GM18861 (cell line): Measurements from ENCODE around the gene GPATCH4.
"Not testable (repeated sequence)": the region's sequence is repeated elsewhere in the genome, so short reads cannot be mapped to it uniquely, and the experiment has no call there.

Experiments used
- ATAC-seq: cut with Tn5 transposase; IDR thresholded peaks from one replicate; pipeline ENCODE4 v1.9.1; 2021; ENCODE audit not compliant: unreplicated experiment

The GPATCH4 gene

DNA sequence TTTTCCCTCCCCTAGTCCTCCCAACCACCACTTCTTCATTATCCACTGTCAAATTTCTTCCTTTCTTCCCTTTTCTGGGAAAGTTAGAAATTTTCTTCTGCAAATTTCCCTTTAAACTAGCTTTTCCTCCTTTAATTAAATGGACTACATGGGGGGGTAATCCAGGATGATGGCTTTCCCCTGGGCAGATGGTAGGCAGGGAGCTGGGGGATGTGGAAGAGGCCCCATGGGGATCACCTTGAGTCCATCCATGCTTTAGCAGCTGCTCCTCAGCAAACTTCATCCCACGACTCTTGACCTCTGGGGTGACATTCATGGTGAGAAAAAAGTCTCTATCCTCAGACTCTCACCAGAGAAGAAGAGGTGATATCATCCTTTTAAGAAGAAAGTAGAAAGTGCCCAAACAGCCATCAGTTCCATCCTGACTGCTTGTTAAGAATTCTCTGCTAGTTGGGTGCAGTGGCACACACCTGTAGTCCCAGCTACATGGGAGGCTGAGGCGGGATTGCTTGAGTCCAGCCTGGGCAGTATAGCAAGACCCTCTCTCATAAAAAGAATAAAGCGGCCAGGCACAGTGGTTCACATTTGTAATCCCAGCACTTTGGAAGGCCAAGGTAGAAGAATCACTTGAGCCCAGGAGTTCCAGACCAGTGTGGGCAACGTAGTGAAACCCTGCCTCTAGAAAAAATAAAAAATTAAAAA is 2.4 kb downstream of the GPATCH4 start:
- no peak for ATAC-seq

DNA sequence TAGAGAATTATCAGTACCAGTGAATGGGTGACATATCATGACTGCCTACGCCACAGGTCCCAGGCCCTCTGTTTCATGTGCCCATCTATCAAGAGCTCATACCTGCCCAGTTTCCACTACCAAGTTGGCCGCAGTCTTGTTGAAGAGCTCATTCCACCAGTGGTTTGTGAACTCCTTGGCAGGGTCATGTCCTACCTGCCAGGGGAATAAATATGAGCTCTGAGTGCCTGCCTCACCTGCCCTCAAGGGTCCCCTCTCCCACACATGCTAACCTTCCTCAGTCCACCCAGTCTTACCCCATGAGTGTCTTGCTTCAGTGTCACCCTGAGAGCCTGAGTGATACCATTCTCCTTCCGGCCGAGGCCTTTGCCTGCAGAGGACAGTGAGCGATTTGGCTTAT is 3.2 kb downstream of the GPATCH4 start:
- ATAC-seq, result no peak

DNA sequence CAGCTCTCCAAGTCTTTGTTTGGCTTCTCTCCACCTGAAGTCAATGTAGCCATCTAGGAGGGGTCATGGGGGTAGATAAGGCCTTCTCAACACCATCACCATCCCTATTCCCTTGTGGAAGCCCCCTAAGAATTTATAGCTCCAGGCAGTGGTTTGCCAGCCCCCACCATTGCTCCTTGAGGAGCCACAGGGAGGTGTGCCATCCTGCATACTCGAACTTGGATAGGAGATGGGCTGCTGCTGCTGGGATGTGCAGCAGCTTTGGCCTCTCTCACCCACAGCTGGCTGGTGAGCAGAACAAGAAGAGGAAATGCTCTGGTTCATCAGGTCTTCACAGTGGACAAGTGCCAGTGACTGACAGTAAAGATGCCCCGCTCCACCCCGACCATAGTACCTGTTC is 4.9 kb downstream of the GPATCH4 start:
- no peak for ATAC-seq

DNA sequence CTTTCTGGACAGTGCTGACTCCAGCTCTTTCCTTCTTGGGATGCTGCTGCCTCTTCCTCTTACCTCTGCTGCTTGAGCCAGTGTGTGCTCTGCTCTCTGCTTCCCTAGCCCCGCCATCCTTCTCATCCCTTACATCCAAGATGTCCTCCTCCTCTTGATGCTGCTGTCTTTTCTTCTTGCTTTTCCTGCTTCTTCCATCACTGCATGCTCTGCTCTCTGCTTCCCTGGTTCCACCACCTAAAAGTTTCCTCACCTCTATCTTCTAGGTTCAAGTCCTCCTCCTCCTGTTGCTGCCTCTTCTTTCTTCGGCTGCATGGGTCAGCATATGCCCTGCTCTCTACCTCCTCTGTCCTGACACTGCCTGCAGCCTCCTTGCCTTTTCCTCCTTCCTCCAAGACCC is 6.3 kb downstream of the GPATCH4 start:
- no peak for ATAC-seq

DNA sequence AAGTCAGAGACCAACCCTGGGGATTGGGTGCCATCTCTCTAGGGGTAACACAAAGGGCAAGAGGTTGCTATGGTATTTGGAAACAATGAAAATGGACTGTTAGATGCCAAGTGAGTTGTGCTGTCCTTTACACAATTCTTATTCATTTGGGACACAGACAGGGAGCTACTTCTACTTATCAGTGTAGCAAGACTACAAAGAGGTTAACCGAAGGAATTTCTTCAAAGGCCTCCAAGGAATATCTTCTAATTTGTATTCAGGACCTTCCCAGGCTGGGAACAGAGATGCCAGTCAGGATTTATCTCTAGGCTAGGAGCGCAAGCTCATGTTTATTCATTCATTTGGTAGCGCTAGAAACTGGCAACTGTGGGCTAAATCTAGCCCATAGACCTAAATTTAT is 7.1 kb downstream of the GPATCH4 start:
- no peak for ATAC-seq

DNA sequence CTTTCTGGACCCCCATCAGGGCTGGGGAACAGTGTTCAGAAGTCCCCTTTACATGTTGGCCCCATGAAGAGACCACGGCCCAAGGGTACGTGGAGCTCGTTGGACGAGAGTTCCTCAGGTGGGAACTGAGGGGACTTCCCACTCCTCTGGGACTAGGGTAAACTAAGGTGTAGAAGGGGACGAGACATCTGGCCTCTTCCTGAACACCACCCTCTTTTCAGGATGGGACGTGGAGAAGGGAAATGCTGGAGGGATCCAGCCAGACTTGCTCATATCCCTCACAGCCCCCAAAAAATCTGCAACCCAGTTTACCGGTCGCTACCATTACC is 7.7 kb downstream of the GPATCH4 start:
- ATAC-seq, result no peak

DNA sequence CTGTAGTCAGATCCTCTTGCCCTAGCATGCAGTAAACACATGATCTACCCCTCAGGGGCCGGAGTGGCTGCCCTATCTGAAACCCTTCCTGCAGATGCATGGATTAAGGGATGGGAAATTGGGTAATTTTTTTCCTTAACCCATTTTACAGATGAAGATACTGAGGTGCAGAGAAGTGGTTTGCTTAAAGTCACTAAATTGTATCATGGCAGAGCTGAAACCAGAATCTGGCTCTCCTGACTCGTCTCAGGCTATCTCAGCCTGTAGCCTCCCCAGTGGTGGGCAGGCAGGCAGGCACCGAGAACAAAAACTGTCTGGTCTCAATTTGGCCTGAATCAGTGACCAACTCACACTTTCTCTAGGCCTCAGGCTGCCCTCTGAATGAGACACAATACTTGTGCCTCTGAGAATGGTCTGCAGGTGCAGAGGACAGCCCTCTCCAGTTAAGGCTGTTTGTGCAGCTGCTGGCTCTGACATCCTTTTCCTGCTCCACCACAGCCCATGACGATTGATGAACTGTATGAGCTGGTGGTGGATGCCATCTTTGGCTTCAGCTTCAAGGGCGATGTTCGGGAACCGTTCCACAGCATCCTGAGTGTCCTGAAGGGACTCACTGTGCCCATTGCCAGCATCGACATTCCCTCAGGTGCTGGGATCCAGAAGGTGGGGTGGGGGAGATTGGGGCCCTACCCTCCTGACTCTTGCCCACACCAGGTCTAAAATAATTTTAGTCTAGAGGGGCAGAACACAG is 8.2 kb downstream of the GPATCH4 start:
- ATAC-seq, result no peak

DNA sequence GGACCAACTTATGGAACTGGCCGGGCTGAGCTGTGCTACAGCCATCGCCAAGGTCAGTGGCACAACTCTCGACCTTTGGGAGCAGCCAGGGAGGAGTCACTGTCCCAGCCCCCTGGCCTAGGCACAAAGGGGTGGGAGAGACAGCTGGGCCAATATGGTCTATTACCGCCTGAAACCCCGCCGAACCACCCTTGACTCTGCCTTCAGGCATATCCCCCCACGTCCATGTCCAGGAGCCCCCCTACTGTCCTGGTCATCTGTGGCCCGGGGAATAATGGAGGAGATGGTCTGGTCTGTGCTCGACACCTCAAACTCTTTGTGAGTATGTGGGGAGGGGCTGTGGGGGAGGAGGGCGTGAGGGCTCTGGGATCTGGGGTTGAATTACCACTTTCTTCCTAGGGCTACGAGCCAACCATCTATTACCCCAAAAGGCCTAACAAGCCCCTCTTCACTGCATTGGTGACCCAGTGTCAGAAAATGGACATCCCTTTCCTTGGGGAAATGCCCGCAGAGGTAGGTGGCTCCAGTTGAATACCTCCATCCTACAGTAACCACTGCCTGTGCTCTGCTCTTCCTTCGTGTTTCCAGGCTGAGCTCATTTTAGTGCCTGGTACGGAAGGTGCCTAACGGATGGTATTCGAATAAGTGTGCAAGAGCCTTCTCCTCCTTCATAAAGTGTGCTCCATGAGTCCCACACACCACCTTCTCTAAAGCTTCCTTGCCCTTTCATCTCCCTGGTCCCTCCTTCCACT is 8.9 kb downstream of the GPATCH4 start:
- no peak for ATAC-seq

DNA sequence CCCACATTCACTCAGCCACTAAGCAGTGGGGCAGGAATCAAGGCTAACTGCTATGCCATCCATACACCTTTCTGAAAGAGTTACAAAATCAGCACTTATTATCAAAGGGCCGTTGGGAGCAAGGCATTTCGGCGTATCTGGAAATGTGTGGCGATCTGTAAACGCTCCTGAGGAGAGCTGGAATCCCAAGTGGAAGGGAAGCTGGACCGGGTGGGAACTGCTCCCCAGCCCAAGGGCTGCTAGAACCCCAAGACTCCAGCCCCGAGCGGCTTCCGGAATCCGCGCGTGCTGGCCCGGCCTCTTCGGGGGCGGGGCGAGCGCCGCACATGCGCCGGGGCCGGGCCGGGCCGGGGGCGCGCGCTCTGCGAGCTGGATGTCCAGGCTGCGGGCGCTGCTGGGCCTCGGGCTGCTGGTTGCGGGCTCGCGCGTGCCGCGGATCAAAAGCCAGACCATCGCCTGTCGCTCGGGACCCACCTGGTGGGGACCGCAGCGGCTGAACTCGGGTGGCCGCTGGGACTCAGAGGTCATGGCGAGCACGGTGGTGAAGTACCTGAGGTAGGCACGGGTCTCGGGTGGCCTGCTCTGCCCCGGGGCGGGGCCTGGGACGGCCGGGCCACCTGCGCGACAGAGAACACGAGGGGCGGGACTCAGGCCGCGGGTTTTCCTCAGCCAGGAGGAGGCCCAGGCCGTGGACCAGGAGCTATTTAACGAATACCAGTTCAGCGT is 9.7 kb downstream of the GPATCH4 start, which contains the start of gene NAXE:
TSS of gene NAXE (plus strand) at position 345 of the 726 bp plus-strand sequence. CDS start at position 374, 29 bp downstream.
- ATAC-seq, result peak; percentile 68

DNA sequence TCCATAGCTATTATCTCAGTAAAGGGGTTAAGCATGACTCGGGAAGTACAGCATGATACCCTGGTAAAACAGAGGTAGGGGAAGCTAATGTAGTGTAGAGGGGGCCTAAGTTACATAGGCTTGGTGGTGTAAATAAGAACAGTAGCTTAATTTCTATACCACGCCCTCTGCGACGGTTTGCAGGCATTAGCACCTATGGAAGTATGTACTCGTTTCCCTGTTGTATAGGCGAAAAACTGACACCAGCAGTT is 10.2 kb downstream of the GPATCH4 start:
- peak; percentile 17 for ATAC-seq

DNA sequence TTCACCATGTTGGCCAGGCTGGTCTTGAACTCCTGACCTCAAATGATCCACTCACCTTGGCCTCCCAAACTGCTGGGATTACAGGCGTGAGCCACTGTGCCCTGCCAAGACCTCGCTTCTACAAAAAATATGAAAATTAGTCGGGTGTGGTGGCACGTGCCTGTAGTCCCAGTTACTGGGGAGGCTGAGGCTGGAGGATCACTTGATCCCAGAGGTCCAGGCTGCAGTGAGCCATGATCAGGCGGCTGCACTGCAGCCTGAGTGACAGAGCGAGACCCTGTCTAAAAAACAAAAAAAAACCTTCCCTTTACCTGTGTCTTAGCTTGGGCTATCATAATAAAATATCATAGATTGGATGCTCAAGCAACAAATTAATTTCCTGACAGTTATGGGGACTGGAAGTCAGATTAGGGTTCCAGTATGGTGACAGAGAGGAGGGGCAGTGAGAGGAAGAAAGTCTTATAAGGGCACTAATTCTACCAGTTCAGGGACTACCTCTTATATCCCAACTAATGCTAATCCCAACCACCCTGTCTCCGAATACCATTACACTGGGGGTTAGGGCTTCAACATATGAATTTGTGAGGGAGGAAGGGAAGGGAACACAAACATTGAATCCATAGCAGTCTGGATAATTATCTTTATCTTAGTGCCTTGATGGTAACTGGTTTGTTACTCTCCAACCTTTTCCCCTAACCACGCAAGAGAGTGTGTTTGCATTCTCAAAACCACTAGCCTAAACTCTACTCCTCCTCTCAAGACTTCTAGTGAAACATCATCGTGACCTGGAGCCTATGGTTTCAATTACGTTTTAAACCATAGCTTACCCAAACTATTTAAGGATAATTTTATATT is 10.7 kb downstream of the GPATCH4 start:
- ATAC-seq, result no peak

DNA sequence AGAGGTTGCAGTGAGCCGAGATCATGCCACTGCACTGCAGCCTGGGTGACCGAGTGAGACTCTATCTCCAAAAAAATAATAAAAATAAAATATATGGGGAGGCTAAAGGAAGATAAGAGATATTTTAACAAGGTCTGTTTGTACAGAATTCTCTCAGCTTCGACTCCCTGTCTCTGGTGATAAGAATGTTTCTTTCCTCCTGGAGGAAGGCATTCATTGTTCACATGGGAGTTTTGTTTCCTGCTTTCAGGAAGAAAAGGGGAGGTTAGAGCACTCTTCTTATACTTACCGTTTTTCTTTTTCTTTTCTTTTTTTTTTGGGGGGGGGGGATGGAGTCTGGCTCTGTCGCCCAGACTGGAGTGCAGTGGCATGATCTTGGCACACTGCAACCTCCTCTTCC is 11.7 kb downstream of the GPATCH4 start:
- ATAC-seq, result no peak

DNA sequence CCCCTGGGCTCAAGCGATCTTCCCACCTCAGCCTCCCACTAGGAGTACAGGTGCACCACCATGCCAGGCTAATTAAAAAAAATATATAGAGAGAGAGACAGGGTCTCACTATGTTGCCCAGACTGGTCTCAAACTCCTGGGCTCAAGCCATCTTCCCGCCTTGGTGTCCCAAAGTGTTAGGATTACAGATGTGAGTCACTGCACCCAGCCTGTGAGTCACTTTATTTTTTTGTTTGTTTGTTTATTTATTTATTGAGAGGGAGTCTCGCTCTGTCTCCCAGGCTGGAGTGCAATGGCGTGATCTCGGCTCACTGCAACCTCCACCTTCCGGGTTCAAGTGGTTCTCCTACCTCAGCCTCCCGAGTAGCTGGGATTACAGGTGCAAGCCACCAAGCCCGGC is 13.4 kb downstream of the GPATCH4 start:
- not testable (repeated sequence) for ATAC-seq

DNA sequence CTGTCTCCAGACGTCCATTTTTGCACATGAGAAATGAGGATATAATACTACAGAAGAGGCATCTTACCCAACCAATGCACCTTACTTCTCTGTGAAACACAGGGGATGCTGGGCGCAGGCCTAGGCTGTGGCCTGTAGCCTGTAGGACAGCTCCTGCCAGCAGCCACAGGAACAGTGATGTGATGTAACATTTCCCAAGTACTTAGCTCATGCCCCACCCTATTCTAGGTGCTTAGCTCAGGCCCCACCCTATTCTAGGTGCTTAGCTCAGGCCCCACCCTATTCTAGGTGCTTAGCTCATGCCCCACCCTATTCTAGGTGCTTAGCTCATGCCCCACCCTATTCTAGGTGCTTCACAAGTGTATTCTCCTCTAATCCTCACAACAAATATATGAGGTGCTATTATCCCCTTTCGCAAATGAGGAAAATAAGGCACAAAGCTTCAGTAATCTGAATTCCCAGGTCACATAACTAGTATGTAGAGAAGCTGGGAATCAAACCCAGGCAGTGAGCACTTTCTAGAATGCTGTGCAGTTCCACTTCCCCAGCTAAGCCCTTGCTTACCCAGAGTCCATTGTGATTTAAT is 14.3 kb downstream of the GPATCH4 start:
- ATAC-seq, result no peak

DNA sequence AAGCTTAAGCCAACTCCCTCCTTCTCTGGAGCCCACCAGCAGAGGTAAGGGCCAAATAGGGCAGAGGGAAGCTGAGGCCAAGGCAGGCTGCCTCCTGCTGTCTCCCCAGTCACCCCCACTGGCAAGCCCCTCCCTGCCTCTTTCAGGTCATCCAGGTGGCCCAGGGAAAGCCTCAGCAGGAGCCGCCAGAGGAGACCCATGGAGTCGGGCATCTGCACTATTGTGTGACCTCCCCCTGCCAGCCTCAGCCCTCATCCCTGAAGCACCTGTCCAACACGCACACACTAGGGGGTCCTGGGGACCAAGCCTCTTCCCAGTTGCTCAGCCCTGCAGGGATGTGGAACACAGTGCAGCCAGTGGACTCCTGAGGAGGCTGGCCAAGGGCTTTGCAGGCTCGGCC is 15.0 kb downstream of the GPATCH4 start:
- ATAC-seq, result no peak

DNA sequence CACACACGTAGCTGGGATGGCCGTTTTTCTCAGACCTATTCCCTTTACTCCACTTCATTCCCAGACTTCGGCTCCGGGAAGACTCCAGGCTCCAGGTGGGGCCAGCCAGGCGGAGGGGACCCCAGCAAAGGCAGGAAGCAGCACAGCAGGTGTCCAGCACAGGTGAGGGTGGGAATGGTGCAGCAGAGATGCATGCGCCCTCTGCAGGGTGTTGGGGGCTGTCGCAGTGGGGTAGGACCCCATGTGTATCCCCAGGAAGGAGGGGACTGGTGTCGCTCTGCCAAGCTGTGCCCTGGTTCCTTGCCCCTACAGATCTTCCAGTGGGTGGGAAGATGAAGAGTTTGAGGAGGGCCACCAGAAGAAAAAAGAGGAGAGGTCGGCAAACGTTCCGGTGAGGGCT is 16.5 kb downstream of the GPATCH4 start:
- ATAC-seq, result no peak

DNA sequence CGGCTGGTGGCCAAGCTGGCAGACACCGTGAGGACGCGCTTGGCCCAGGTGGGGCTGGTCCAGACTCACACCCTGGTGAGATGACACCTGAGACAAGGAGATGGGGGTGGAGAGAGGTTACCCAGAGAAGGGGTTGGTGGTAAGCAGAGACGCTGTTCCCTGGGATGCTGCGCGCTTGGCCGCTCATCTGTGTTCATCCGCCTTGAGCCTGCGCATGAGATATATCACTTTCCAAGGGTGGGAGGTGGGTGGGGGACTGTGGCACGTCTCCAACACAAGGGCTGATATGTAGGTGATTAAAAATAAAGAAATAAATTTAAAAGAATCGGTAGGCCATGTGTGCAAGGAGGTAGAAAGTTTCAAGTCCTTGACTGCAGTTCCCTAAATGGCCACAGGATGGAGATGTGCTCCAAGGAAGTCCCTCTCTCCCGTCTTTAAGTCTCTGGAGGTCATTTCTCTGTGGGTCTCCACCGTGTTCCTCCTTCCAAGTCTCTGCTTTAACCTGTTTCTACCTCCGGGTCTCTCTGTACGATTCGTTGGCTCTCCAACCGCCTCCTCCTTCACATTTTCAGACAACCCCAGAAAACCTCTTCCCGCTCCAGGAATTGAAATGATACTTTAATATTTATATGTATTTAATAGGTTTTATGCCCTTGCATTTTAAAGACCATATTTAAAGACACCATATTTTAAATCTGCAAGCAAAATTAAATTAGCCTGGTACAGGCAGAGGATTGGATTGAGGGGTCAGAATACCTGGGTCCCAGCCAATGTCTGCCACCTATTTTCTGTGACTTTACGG is 17.3 kb downstream of the GPATCH4 start:
- no peak for ATAC-seq

DNA sequence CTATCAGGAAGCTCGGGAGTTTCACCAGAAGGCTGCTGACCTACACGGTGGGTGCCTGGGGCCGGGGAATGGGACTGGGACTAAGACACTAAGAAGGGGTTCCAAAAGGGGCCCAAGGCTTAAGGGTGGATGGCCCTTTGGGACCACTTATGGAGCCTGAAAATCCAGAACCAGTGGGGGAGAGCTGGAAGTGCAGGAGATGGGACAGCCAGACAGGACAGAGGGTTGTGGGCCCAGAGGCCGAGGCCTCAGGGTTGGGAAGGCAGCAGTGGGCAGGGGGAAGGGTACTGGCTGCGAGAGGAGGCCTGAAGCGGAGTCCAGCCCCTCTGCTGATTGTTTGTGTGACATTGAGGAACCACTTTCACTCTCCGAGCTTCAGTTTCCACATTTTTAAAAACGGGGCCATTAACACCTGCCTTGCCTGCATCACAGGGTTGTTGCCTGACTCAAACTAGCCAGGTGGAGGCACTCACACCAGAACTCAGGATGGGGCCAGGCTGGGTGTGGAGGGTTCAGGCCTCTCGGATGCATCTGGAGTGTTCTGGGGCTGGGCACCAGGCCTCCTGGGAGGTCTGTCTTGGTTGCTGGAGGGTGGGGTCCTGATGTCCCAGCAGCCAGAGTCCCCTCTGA is 18.8 kb downstream of the GPATCH4 start:
- ATAC-seq, result no peak
